HCT116 (cell line): ENCODE measurements around the gene FPR1. TPM values are rescaled to one million over a fixed set of nuclear protein-coding genes. Genes with fewer than 3 reads are reported as not detected.

Experiments
- ATAC-seq: fragments of 200-7000 bp; cut with Tn5 transposase; 2 replicates; pipeline ENCODE4 v1.9.1; 2020; ENCODE audit warnings: mild to moderate bottlenecking, moderate library complexity
- BruUV-seq: library from RNA; stranded (reverse); fragments of 400-500 nt; replicated peaks from 2 replicates; lab custom pipeline; 2021; lab: Mats Ljungman, UMichigan
- CTCF ChIA-PET: fragments of 300-600 bp; sonication (Branson Sonifier 250); formaldehyde crosslinking; loops from one replicate; lab custom pipeline; 2021; ENCODE audit warnings: antibody characterized with exemption; lab: Charles Lee
- POLR2A ChIA-PET: fragments of 300-600, 350-600 bp; sonication (Branson Sonifier 250); formaldehyde crosslinking; loops from one replicate; lab custom pipeline; 2021; ENCODE audit warnings: antibody characterized with exemption; lab: Charles Lee
- RAD21 ChIA-PET, 2 experiments: fragments of 300-600 bp; sonication (Branson Sonifier 250); formaldehyde crosslinking; loops; one replicate each; lab custom pipeline; 2023; ENCODE audit warnings: low total read pairs in 2 of 2; ENCODE audit not compliant: uncharacterized antibody in 2 of 2, unreplicated experiment in 2 of 2, low non-redundant PET in 1 of 2; lab: Charles Lee
- DNase-seq: peaks from one replicate; pipeline ENCODE4 v3.0.0-alpha.2; 2010; ENCODE audit warnings: low read depth, low spot score
- H2AFZ ChIP-seq: fragments of 200-600 bp; shearing (Covaris generic), sonication (generic); 2 replicates; pipeline ENCODE4 v1.6.1; 2017; ENCODE audit warnings: low read depth, mixed run types, mixed read lengths, antibody characterized with exemption, low read length; ENCODE audit not compliant: poor library complexity, severe bottlenecking
- H3K27ac ChIP-seq: 2 replicates; pipeline ENCODE4 v1.5.1; 2012; ENCODE audit warnings: low read depth, low read length
- H3K27me3 ChIP-seq: fragments of 200-600 bp; sonication (generic); 2 replicates; pipeline ENCODE4 v1.6.1; 2016; ENCODE audit warnings: mixed run types, low read length, mixed read lengths; ENCODE audit not compliant: insufficient read depth
- H3K36me3 ChIP-seq, 2 experiments: fragments of 200-500 bp in 1 of 2; fragments of 200-600 bp in 1 of 2; sonication (Bioruptor generic) in 1 of 2; sonication (generic) in 1 of 2; 2 replicates each; pipeline versions ENCODE4 v1.5.1 to v1.6.1; 2014 to 2016; ENCODE audit warnings: low read length in 2 of 2, inconsistent platforms in 1 of 2, mixed read lengths in 1 of 2, mixed run types in 1 of 2; ENCODE audit not compliant: insufficient read depth in 2 of 2, control insufficient read depth in 1 of 2
- H3K4me1 ChIP-seq, 2 experiments: fragments of 200-600 bp in 1 of 2; sonication (generic) in 1 of 2; 2 replicates each; pipeline versions ENCODE4 v1.5.1 to v1.6.1; 2012 to 2017; ENCODE audit warnings: low read length in 2 of 2, inconsistent platforms in 1 of 2, mild to moderate bottlenecking in 1 of 2, mixed read lengths in 1 of 2, mixed run types in 1 of 2, moderate library complexity in 1 of 2; ENCODE audit not compliant: insufficient read depth in 2 of 2, control insufficient read depth in 1 of 2
- H3K4me2 ChIP-seq: fragments of 200-600 bp; sonication (generic); 2 replicates; pipeline ENCODE4 v1.6.1; 2017; ENCODE audit warnings: mixed run types, low read length, mixed read lengths
- H3K4me3 ChIP-seq, 2 experiments: fragments of 200-600 bp in 1 of 2; sonication (generic) in 1 of 2; replicated peaks in 1 of 2; 2 replicates each; pipeline ENCODE4 v1.5.1; 2011 to 2016; ENCODE audit warnings: low read length in 2 of 2, control low read depth in 1 of 2, low read depth in 1 of 2, mild to moderate bottlenecking in 1 of 2, mixed read lengths in 1 of 2, mixed run types in 1 of 2
- H3K79me2 ChIP-seq: fragments of 200-600 bp; sonication (generic); 2 replicates; pipeline ENCODE4 v1.6.1; 2017; ENCODE audit warnings: mild to moderate bottlenecking, mixed run types, low read length, moderate library complexity, mixed read lengths; ENCODE audit not compliant: insufficient read depth
- H3K9ac ChIP-seq: fragments of 200-600 bp; sonication (generic); 2 replicates; pipeline ENCODE4 v1.6.1; 2016; ENCODE audit warnings: low read length, mixed read lengths
- H3K9me2 ChIP-seq: fragments of 200-600 bp; sonication (generic), shearing (Covaris generic); 2 replicates; pipeline ENCODE4 v1.6.1; 2017; ENCODE audit warnings: mixed run types, mild to moderate bottlenecking, moderate library complexity; ENCODE audit not compliant: insufficient read depth
- H3K9me3 ChIP-seq, 2 experiments: fragments of 200-500 bp in 1 of 2; fragments of 200-600 bp in 1 of 2; sonication (Bioruptor generic) in 1 of 2; sonication (generic) in 1 of 2; 2 replicates each; pipeline ENCODE4 v1.6.1; 2014 to 2017; ENCODE audit warnings: low read length in 2 of 2, mixed read lengths in 2 of 2, inconsistent platforms in 1 of 2, low read depth in 1 of 2, mild to moderate bottlenecking in 1 of 2, mixed run types in 1 of 2, moderate library complexity in 1 of 2; ENCODE audit not compliant: control insufficient read depth in 1 of 2, insufficient read depth in 1 of 2
- H4K20me1 ChIP-seq: fragments of 200-600 bp; sonication (generic), shearing (Covaris generic); 2 replicates; pipeline ENCODE4 v1.6.1; 2017; ENCODE audit warnings: mixed run types, mild to moderate bottlenecking, moderate library complexity; ENCODE audit not compliant: insufficient read depth
- CBX3 ChIP-seq: IDR thresholded peaks from 2 replicates; pipeline ENCODE4 v1.6.1; 2012; ENCODE audit warnings: low read depth
- ZNF274 ChIP-seq: fragments of 200-500 bp; sonication (Bioruptor generic); IDR thresholded peaks from 2 replicates; pipeline ENCODE4 v1.6.1; 2014; ENCODE audit warnings: mild to moderate bottlenecking, low read depth, low read length, inconsistent platforms
- intact Hi-C: fragments of 100-400 bp; cut with micrococcal nuclease; formaldehyde crosslinking; loops from 2 replicates; pipeline ENCODE4 v1.10.0; 2022
- total RNA-seq: library from RNA; stranded (reverse); gene quantifications from one replicate; pipeline ENCODE4 v1.2.1, GENCODE V29; 2021; ENCODE audit not compliant: unreplicated experiment
- TF ChIP-seq, protein P1 (sequence below): IDR thresholded peaks from 2 replicates; pipeline ENCODE4 v1.6.1; 2011; ENCODE audit warnings: mild to moderate bottlenecking, low read length, moderate library complexity; ENCODE audit not compliant: insufficient replicate concordance; ENCODE audit errors: extremely low read depth
- TF ChIP-seq, protein P2 (sequence below): IDR thresholded peaks from 2 replicates; pipeline ENCODE4 v1.6.1; 2012; ENCODE audit warnings: low read depth
- TF ChIP-seq, protein P3 (sequence below): IDR thresholded peaks from 2 replicates; pipeline ENCODE4 v1.6.1; 2012

The FPR1 gene
- total RNA-seq, 1 experiment from 2014 or later: not detected

DNA sequence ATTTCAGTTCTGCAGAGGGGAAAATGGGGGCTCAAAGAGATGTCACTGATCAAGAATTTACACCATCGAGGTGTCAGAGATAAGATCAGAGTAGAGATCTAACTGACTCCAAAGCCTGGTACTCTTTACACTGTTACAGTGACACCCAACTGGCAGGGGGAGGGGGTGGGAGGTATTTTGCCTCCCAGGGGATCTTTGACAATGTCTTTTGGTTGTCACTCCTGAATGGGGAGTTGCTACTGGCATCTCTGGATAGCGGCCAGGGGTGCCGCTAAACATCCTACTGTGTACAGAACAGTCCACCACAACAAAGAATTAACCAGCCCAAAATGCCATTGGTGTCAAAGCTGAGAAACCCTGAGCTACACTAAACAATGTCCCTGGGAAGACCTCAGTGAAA is 46.4 kb upstream of the FPR1 start (continued):
- TF ChIP-seq, protein P1, sequence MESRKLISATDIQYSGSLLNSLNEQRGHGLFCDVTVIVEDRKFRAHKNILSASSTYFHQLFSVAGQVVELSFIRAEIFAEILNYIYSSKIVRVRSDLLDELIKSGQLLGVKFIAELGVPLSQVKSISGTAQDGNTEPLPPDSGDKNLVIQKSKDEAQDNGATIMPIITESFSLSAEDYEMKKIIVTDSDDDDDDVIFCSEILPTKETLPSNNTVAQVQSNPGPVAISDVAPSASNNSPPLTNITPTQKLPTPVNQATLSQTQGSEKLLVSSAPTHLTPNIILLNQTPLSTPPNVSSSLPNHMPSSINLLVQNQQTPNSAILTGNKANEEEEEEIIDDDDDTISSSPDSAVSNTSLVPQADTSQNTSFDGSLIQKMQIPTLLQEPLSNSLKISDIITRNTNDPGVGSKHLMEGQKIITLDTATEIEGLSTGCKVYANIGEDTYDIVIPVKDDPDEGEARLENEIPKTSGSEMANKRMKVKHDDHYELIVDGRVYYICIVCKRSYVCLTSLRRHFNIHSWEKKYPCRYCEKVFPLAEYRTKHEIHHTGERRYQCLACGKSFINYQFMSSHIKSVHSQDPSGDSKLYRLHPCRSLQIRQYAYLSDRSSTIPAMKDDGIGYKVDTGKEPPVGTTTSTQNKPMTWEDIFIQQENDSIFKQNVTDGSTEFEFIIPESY: no peak
- no peak for TF ChIP-seq CBX3

DNA sequence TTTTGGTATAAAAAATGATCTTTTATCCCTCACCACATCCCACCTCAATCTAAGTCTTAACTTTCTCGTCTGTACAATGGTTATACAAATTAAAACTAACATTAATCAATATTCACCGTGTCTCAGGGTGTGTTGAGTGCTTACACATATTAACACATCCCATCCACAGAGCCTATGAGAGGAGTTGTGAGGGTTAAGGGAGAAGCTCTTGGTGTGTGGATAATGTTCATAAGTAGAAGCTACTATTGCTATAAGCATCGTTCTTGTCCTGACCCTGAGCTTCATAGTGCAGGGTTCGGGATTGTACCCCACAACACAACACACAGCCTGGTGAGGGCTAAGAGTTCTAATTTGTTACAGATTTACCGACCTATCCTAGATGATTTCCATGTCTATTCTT is 45.8 kb upstream of the FPR1 start:
- no peak overlapping the region for H3K27ac ChIP-seq
- no peak overlapping the region for H3K4me2 ChIP-seq
- H3K4me3 ChIP-seq: no peak overlapping the region
- no peak overlapping the region for H3K9ac ChIP-seq
- no peak overlapping the region for H2AFZ ChIP-seq
- H4K20me1 ChIP-seq: no peaks in the 10 kb centered on the region
- no peak for DNase-seq
- H3K36me3 ChIP-seq: no peaks in the 10 kb centered on the region
- H3K27me3 ChIP-seq: no peaks in the 10 kb centered on the region
- no peaks in the 10 kb centered on the region for H3K9me2 ChIP-seq
- ChIA-PET CTCF (no interaction called here), RAD21 (no interaction called here), POLR2A (interaction anchor here (0.7 kb wide), 1 partner anchor 9 kb away, joined by 3 read pairs; no protein-coding TSS in a partner anchor)
- TF ChIP-seq ZNF274 (no peak), CBX3 (no peak)
- TF ChIP-seq, protein P2, sequence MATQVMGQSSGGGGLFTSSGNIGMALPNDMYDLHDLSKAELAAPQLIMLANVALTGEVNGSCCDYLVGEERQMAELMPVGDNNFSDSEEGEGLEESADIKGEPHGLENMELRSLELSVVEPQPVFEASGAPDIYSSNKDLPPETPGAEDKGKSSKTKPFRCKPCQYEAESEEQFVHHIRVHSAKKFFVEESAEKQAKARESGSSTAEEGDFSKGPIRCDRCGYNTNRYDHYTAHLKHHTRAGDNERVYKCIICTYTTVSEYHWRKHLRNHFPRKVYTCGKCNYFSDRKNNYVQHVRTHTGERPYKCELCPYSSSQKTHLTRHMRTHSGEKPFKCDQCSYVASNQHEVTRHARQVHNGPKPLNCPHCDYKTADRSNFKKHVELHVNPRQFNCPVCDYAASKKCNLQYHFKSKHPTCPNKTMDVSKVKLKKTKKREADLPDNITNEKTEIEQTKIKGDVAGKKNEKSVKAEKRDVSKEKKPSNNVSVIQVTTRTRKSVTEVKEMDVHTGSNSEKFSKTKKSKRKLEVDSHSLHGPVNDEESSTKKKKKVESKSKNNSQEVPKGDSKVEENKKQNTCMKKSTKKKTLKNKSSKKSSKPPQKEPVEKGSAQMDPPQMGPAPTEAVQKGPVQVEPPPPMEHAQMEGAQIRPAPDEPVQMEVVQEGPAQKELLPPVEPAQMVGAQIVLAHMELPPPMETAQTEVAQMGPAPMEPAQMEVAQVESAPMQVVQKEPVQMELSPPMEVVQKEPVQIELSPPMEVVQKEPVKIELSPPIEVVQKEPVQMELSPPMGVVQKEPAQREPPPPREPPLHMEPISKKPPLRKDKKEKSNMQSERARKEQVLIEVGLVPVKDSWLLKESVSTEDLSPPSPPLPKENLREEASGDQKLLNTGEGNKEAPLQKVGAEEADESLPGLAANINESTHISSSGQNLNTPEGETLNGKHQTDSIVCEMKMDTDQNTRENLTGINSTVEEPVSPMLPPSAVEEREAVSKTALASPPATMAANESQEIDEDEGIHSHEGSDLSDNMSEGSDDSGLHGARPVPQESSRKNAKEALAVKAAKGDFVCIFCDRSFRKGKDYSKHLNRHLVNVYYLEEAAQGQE: no peak
- TF ChIP-seq, protein P3, sequence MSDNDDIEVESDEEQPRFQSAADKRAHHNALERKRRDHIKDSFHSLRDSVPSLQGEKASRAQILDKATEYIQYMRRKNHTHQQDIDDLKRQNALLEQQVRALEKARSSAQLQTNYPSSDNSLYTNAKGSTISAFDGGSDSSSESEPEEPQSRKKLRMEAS: no peak
- no peak for ATAC-seq
- no TSS peak for BruUV-seq
- H3K9me3 ChIP-seq: no peaks in the 10 kb centered on the region; a peak in 2 of 4 replicates
- intact Hi-C loops: no loop called here
- H3K4me1 ChIP-seq: peaks cover 0 to 7% of the 10 kb centered on the region in 2 experiments; a peak in 1 of 4 replicates
- H3K79me2 ChIP-seq: no peaks in the 10 kb centered on the region
